ENCODE results near the gene GNG7. TPM values are rescaled to one million over a fixed set of nuclear protein-coding genes. Genes with fewer than 3 reads are reported as not detected.

Gene GNG7
- total RNA-seq, 1 experiment from 2014 or later: 7.7 TPM

DNA sequence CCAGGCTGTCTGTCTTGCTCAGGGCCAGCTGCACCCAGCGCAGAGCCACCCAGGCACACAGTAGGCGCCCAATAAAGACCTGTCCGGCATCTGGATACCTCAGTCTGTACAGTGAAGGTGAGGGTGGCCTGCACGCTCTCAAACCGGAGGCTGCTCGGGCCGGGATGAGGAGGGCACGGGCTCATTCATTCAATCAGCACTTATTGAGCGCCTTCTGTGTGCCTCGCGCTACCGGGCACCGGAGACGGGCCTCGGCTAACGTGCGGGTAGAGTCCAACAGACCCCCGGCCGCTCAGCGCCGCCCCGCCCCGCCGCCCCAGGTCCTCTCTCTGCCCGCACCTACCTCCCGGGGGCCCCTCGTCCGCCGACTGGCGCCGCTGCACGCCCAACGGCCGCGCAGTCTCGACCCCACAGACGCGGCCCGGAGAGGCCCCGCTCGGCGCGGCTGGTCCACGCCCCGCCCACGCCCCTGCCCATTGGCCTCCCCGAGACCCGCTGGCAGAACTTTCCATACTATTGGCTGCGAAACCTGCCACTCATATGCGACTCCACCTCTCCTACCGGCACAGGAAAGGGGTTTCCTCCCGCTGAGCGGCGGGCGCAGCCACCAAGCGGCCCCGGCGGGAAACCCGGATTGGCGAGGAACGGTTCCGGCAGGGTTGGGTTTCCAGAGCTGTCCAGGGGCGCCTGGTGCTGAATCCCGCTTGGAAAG is 37.3 kb upstream of the GNG7 start, which contains the start of gene SLC39A3:
SLC39A3 (minus strand) TSS at position 416 of the 712 bp plus-strand sequence. CDS start 2,760 bp downstream, outside the sequence.
- no peak within 1 kb of the TSS for H3K4ac ChIP-seq (ENCODE audit: low read depth, low read length)
- no peak within 1 kb of the TSS for H2BK12ac ChIP-seq (ENCODE audit: insufficient read length, low read depth, low read length)
- H3K9me3 ChIP-seq (ENCODE audit: control insufficient read depth, low read depth, low read length): no peaks in the 10 kb centered on the region
- no peak within 1 kb of the TSS for H4K5ac ChIP-seq (ENCODE audit: insufficient read length, low read depth, low read length)
- H3K14ac ChIP-seq (ENCODE audit: insufficient read depth, low read length): no peak within 1 kb of the TSS; the same call in 1 of the 2 replicates
- H3T11ph ChIP-seq (ENCODE audit: low read length): no peak within 1 kb of the TSS
- H2BK5ac ChIP-seq (ENCODE audit: insufficient read length, low read length): no peak within 1 kb of the TSS
- no peaks in the 10 kb centered on the region for H3K79me2 ChIP-seq (ENCODE audit: insufficient read depth, low read length)
- H2BK20ac ChIP-seq (ENCODE audit: low read depth, low read length, poor library complexity, severe bottlenecking): no peak within 1 kb of the TSS
- Mint-ChIP-seq H3K27me3 (ENCODE audit: low read depth) (peaks cover 22% of the 10 kb centered on the region), H3K27ac (peak within 1 kb of the TSS in 1 of 3 experiments; percentile 70; a peak in 1 of 7 replicates), H3K4me3 (peak within 1 kb of the TSS; percentile 81 to 88), H3K36me3 (ENCODE audit: insufficient read depth in 1 of 3, low read depth in 3 of 3) (peaks cover 26 to 29% (median 26%) of the 10 kb centered on the region in 3 experiments), H3K9me3 (no peaks in the 10 kb centered on the region; a peak in 1 of 5 replicates), H3K4me1 (peaks cover 5 to 6% of the 10 kb centered on the region in 2 experiments)
- H3K4me2 ChIP-seq (ENCODE audit: insufficient read depth, insufficient read length, low read length): peak within 1 kb of the TSS; percentile 89
- H3K9ac ChIP-seq (ENCODE audit: extremely low read depth, insufficient read length, low read length): peak within 1 kb of the TSS; percentile 59
- H4K91ac ChIP-seq (ENCODE audit: insufficient read length, low read depth, low read length): no peak within 1 kb of the TSS
- H4K20me1 ChIP-seq (ENCODE audit: control insufficient read depth, insufficient read depth, insufficient read length): no peaks in the 10 kb centered on the region
- H2AFZ ChIP-seq (ENCODE audit: low read length): no peak within 1 kb of the TSS
- no peak within 1 kb of the TSS for H2BK120ac ChIP-seq (ENCODE audit: low read depth, low read length, poor library complexity, severe bottlenecking)
- no peak within 1 kb of the TSS for H2AK5ac ChIP-seq (ENCODE audit: insufficient read length, low read length)
- peak; percentile 98 for DNase-seq
- H3K56ac ChIP-seq (ENCODE audit: insufficient read length, low read depth, low read length): no peak within 1 kb of the TSS
- no peak within 1 kb of the TSS for H3K27ac ChIP-seq (ENCODE audit: insufficient read length, low read depth, low read length)
- H4K8ac ChIP-seq (replicated peaks; ENCODE audit: insufficient read length, low read depth, low read length): no peak within 1 kb of the TSS
- H3K18ac ChIP-seq (ENCODE audit: insufficient read length, low read depth, low read length): no peak within 1 kb of the TSS
- TF ChIP-seq, protein P1, sequence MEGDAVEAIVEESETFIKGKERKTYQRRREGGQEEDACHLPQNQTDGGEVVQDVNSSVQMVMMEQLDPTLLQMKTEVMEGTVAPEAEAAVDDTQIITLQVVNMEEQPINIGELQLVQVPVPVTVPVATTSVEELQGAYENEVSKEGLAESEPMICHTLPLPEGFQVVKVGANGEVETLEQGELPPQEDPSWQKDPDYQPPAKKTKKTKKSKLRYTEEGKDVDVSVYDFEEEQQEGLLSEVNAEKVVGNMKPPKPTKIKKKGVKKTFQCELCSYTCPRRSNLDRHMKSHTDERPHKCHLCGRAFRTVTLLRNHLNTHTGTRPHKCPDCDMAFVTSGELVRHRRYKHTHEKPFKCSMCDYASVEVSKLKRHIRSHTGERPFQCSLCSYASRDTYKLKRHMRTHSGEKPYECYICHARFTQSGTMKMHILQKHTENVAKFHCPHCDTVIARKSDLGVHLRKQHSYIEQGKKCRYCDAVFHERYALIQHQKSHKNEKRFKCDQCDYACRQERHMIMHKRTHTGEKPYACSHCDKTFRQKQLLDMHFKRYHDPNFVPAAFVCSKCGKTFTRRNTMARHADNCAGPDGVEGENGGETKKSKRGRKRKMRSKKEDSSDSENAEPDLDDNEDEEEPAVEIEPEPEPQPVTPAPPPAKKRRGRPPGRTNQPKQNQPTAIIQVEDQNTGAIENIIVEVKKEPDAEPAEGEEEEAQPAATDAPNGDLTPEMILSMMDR (conservative IDR thresholded peaks at IDR 0.05): 0 out of 3 replicates have a peak, but pooled peaks have one; percentile 10
- H3K27me3 ChIP-seq (ENCODE audit: insufficient read depth, low read length): no peaks in the 10 kb centered on the region; the same call in 1 of the 2 replicates
- H3K23ac ChIP-seq (ENCODE audit: insufficient read length, low read depth, low read length): no peak within 1 kb of the TSS
- no peaks in the 10 kb centered on the region for H3K79me1 ChIP-seq (ENCODE audit: insufficient read depth, low read depth, low read length, poor library complexity, severe bottlenecking)
- WGBS (ENCODE audit: extremely low coverage, insufficient read length, low lambda C conversion rate): no CpG with 5 or more reads among the region's 64 CpGs
- H3K23me2 ChIP-seq (ENCODE audit: insufficient read length, low read depth, low read length, poor library complexity, severe bottlenecking): peaks cover 5% of the 10 kb centered on the region
- H2BK15ac ChIP-seq (ENCODE audit: low read depth, low read length): no peak within 1 kb of the TSS
- H3K4me1 ChIP-seq (ENCODE audit: insufficient read depth, low read length): no peaks in the 10 kb centered on the region
